ENCODE data around the gene DOCK4. TPM values are rescaled to one million over a fixed set of nuclear protein-coding genes. Genes with fewer than 3 reads are reported as not detected.

Gene DOCK4
- total RNA-seq, 4 donors from 2014 or later: 14.0 to 48.1 (median 30.9) TPM

GRCh38 chr7:112226701-112227276 lies 20.6 kb upstream of the DOCK4 start:
- Histone ChIP-seq H3K27me3 (no peaks in the 10 kb centered on the region), H3K4me3 (replicated peaks in 1 of 3) (no peak overlapping the region), H3K4me1 (no peaks in the 10 kb centered on the region), H3K36me3 (no peaks in the 10 kb centered on the region), H3K9me3 (no peaks in the 10 kb centered on the region), H3K27ac (no peak overlapping the region)
- 97 to 98% methylated on average over 4 of the region's 4 CpGs for WGBS, 2 donors
- intact Hi-C loops (cut with DNase I): no loop called here
- TF ChIP-seq CTCF (IDR thresholded peaks at IDR 0.05) (no peak), POLR2A (IDR thresholded peaks at IDR 0.05) (no peak)
- DNase-seq: no peak

GRCh38 chr7:112225006-112225405 lies 18.8 kb upstream of the DOCK4 start:
- Histone ChIP-seq H3K9me3 (no peaks in the 10 kb centered on the region), H3K4me1 (no peaks in the 10 kb centered on the region), H3K36me3 (no peaks in the 10 kb centered on the region), H3K4me3 (replicated peaks in 1 of 3) (no peak overlapping the region), H3K27me3 (no peaks in the 10 kb centered on the region), H3K27ac (no peak overlapping the region)
- no peak for TF ChIP-seq CTCF (IDR thresholded peaks at IDR 0.05)
- no peak for TF ChIP-seq POLR2A (IDR thresholded peaks at IDR 0.05)
- intact Hi-C loops (cut with DNase I): no loop called here
- no peak for DNase-seq

- Histone ChIP-seq H3K36me3 (no peaks in the 10 kb centered on the region), H3K4me1 (no peaks in the 10 kb centered on the region), H3K27me3 (no peaks in the 10 kb centered on the region), H3K4me3 (replicated peaks in 1 of 3) (no peak overlapping the region), H3K27ac (no peak overlapping the region), H3K9me3 (no peaks in the 10 kb centered on the region)
- 89 to 90% methylated on average over 2 of the region's 2 CpGs for WGBS, 2 donors
- TF ChIP-seq POLR2A (IDR thresholded peaks at IDR 0.05) (no peak), CTCF (IDR thresholded peaks at IDR 0.05) (no peak)
- intact Hi-C loops (cut with DNase I): no loop called here
- DNase-seq: no peak
Observed at GRCh38 chr7:112224186-112224585, 18.0 kb upstream of the DOCK4 start.

GRCh38 chr7:112223310-112223709 lies 17.1 kb upstream of the DOCK4 start:
- no peaks in the 10 kb centered on the region for H3K9me3 ChIP-seq
- no peaks in the 10 kb centered on the region for H3K36me3 ChIP-seq
- H3K27me3 ChIP-seq: no peaks in the 10 kb centered on the region
- DNase-seq: no peak
- intact Hi-C loops (cut with DNase I): no loop called here
- H3K27ac ChIP-seq: no peak overlapping the region
- WGBS, 2 donors: 92 to 100% methylated on average over 1 to 3 of the region's 3 CpGs
- TF ChIP-seq CTCF (IDR thresholded peaks at IDR 0.05): no peak
- no peak for TF ChIP-seq POLR2A (IDR thresholded peaks at IDR 0.05)
- no peak overlapping the region for H3K4me3 ChIP-seq (replicated peaks in 1 of 3)
- no peaks in the 10 kb centered on the region for H3K4me1 ChIP-seq

GRCh38 chr7:112220877-112221434 lies 14.8 kb upstream of the DOCK4 start:
- TF ChIP-seq CTCF (IDR thresholded peaks at IDR 0.05) (no peak), POLR2A (IDR thresholded peaks at IDR 0.05) (no peak)

More at GRCh38 chr7:112220877-112221434, 14.8 kb upstream of the DOCK4 start:
- no peak overlapping the region for H3K27ac ChIP-seq
- no peaks in the 10 kb centered on the region for H3K9me3 ChIP-seq
- 93% methylated on average over 20 of the region's 20 CpGs for WGBS, 2 donors
- no peak for DNase-seq
- intact Hi-C loops (cut with DNase I): no loop called here
- no peaks in the 10 kb centered on the region for H3K36me3 ChIP-seq
- no peaks in the 10 kb centered on the region for H3K27me3 ChIP-seq
- no peak overlapping the region for H3K4me3 ChIP-seq (replicated peaks in 1 of 3)
- no peaks in the 10 kb centered on the region for H3K4me1 ChIP-seq

All from thyroid gland (tissue), 4 donors.